ENCODE data around the gene OSBPL7.

Gene OSBPL7

DNA sequence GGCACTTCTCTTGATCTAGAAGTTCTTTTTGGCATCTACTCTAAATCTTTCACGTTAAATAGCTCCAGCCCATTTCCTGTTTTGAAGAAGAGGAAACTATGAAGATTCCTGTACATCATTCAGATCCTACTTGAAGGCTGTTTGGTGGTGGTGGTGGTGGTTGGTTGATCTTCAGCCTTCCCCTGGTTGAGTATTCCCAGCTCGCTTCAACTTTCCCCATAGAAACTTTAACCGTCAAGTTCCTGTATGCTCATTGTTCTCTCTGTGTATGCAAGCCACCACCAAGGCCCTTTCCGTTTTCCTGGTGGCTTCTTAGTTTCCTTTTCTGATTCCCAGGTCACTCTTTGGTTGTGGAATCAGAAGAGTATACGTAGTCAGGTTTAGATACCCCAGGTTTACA is 13.2 kb upstream of the OSBPL7 start:
- H3K4me3 ChIP-seq: no peak overlapping the region

DNA sequence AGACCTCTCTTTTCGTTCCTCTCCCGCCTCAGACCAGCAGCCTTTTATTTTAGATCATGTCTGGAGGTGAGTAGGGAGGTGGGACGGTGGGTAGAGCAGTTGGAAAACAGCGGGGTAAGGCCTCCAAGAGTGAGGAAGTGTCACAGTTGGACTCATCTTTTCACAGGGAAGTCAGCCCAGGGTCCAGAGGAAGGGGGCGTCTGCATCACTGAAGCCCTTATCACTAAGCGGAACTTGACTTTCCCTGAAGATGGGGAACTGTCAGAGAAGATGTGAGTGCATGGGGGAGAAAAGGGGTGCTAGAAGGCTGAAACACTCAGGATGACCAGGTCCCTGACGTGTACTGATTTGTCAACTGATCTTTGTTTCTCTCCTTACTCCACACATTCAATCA is 10.3 kb upstream of the OSBPL7 start:
- no peaks in the 10 kb centered on the region for H3K9me3 ChIP-seq (replicated peaks in 1 of 11)
- peak overlapping the region; percentile 81 to 99 (median 94) for H3K4me2 ChIP-seq
- H3K4me3 ChIP-seq: peak overlapping the region; percentile 69 to 91 (median 85)
- H3K27me3 ChIP-seq: no peaks in the 10 kb centered on the region
- peaks cover 25 to 43% (median 30%) of the 10 kb centered on the region in 11 experiments for H3K36me3 ChIP-seq
- H3K27ac ChIP-seq: peak overlapping the region; percentile 34 to 89 (median 84); a peak in 21 of 22 replicates
- peaks cover 0 to 9% (median 0%) of the 10 kb centered on the region in 11 experiments; a peak in 6 of 22 replicates for H4K20me1 ChIP-seq
- peak overlapping the region; percentile 77 to 91 (median 86); a peak in 21 of 22 replicates for H3K9ac ChIP-seq
- no peak for TF ChIP-seq Cebpa-rat (IDR thresholded peaks at IDR 0.05)
- H3K4me1 ChIP-seq: peaks cover 60 to 69% (median 64%) of the 10 kb centered on the region in 10 experiments

More for the DNA sequence above, 13.2 kb upstream of the OSBPL7 start:
- H3K36me3 ChIP-seq: peaks cover 5 to 44% (median 22%) of the 10 kb centered on the region in 11 experiments; a peak in 19 of 22 replicates
- peaks cover 0 to 20% (median 0%) of the 10 kb centered on the region in 11 experiments; a peak in 5 of 22 replicates for H4K20me1 ChIP-seq
- no peak for TF ChIP-seq Cebpa-rat (IDR thresholded peaks at IDR 0.05)
- H3K27ac ChIP-seq: no peak overlapping the region; a peak in 1 of 22 replicates
- peak overlapping the region; percentile 55 to 77 (median 66) for H3K4me2 ChIP-seq
- H3K4me1 ChIP-seq: peaks cover 65 to 85% (median 78%) of the 10 kb centered on the region in 10 experiments
- no peak overlapping the region for H3K9ac ChIP-seq
- H3K9me3 ChIP-seq (replicated peaks in 1 of 11): no peaks in the 10 kb centered on the region
- H3K27me3 ChIP-seq: no peaks in the 10 kb centered on the region

DNA sequence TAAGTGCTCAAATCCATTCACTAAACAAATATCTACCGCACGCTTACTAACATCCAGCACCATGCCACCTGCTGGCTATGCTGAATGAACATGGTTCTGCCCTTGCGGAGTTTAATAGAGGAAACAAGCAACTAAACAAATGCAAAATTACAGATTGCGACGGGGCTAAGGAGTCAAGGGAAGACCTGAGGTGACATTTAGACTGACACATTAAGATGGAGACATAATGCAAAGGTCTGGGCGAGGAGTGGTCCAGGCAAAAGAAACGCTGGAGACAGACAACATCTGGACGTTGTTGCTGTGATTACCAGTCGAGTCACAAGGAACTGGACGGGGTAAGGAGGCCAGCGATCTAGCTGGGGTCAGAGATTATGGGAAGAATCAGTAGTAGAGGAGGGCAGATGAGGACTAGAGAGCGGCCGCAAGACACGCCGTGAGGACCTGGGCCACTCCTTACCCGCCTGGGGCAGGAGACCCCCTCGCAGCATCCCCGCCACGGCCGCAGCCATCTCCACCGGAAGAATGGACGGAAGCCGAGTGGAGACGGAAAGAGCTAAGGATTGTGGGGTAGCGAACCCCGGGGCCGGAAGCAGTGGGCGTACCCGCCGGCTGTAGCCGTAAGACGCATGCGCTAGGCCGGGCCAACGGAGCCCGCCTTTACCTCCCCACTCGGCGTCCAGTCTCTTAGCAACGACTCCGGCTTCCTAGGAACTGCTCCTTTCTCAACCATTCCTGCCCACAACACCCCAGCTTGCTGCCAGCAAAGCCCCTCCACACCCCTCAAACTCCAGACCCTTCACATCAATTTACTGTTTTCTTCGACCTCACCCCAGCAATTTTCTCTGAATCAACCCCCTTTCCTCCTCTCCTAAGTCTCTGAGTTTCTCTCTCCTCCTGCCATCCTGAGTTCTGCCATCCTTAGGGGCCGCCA is 9.7 kb upstream of the OSBPL7 start, which contains the start of the genes LRRC46 and MRPL10:
LRRC46 (plus strand) TSS at position 668 of the 931 bp plus-strand sequence. CDS start 320 bp downstream, outside the sequence.
MRPL10 (minus strand) TSS at position 539 of the 931 bp plus-strand sequence; CDS start at position 509, 30 bp downstream.
- peaks cover 28 to 44% (median 36%) of the 10 kb centered on the region in 11 experiments for H3K36me3 ChIP-seq
- peak within 1 kb of the TSS; percentile 77 to 91 (median 86) for H3K9ac ChIP-seq
- H3K4me3 ChIP-seq: peak within 1 kb of the TSS; percentile 69 to 91 (median 85)
- peak within 1 kb of the TSS; percentile 81 to 99 (median 94) for H3K4me2 ChIP-seq
- no peak for TF ChIP-seq Cebpa-rat (IDR thresholded peaks at IDR 0.05)
- peaks cover 0 to 8% (median 0%) of the 10 kb centered on the region in 11 experiments; a peak in 6 of 22 replicates for H4K20me1 ChIP-seq
- no peaks in the 10 kb centered on the region for H3K27me3 ChIP-seq
- H3K27ac ChIP-seq: peak within 1 kb of the TSS; percentile 57 to 89 (median 84); a peak in 21 of 22 replicates
- H3K9me3 ChIP-seq (replicated peaks in 1 of 11): no peaks in the 10 kb centered on the region
- peaks cover 53 to 62% (median 58%) of the 10 kb centered on the region in 10 experiments for H3K4me1 ChIP-seq

DNA sequence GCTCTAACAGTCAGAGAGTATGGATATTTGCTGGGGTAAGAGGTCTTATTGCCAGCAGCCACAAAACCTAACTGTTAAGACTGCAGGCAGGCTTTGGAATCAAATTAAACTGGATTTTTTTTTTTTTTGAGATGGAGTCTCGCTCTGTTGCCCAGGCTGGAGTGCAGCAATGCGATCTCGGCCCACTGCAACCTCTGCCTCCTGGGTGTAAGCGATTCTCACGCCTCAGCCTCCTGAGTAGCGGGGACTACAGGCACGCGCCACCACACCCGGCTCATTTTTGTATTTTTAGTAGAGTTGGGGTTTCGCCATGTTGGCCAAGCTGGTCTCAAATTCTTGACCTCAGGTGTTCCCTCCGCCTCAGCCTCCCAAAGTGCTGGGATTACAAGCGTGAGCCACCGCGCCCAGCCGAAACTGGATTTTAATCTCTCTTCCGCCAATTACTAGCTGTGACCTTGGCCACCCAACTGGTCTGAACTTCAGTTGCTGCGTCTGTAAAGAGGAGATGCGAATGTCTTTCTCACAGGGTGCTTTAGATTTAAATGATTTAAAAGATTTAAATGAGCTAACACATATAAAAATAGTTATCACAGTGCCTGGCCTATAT is 8.9 kb upstream of the OSBPL7 start:
- Histone ChIP-seq H3K9me3 (replicated peaks in 1 of 11) (no peaks in the 10 kb centered on the region), H3K36me3 (peaks cover 34 to 44% (median 39%) of the 10 kb centered on the region in 11 experiments), H3K9ac (peak overlapping the region; percentile 77 to 91 (median 86)), H3K4me1 (peaks cover 45 to 54% (median 51%) of the 10 kb centered on the region in 10 experiments), H3K27ac (peak overlapping the region; percentile 57 to 89 (median 84); a peak in 21 of 22 replicates), H3K27me3 (no peaks in the 10 kb centered on the region), H4K20me1 (peaks cover 0 to 7% (median 0%) of the 10 kb centered on the region in 11 experiments; a peak in 4 of 22 replicates), H3K4me3 (peak overlapping the region; percentile 69 to 91 (median 85)), H3K4me2 (peak overlapping the region; percentile 81 to 99 (median 94))
- TF ChIP-seq Cebpa-rat (IDR thresholded peaks at IDR 0.05): no peak

DNA sequence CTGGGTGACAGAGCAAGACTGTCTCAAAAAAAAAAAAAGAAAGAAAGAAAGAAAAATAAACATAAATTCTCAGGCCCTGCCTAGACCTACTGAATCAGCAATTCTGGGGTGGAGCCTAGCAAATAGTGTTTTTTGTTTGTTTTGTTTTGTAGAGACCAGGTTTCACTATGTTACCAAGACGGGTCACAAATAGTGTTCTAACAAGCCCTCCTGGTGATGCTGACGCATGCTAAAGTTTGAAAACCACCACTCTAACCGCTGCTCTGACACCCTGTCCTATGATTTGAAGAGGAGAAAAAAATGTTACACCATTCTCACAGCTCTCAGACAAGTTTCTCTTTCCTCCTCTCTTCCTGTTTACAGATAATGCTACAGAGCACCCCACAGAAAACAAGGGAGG is 8.3 kb upstream of the OSBPL7 start:
- no peak for TF ChIP-seq Cebpa-rat (IDR thresholded peaks at IDR 0.05)
- peak overlapping the region in 1 of 11 experiments; percentile 88; a peak in 2 of 22 replicates for H3K27ac ChIP-seq
- peaks cover 0 to 7% (median 0%) of the 10 kb centered on the region in 11 experiments; a peak in 4 of 22 replicates for H4K20me1 ChIP-seq
- H3K27me3 ChIP-seq: no peaks in the 10 kb centered on the region
- no peaks in the 10 kb centered on the region for H3K9me3 ChIP-seq (replicated peaks in 1 of 11)
- H3K4me2 ChIP-seq: peak overlapping the region; percentile 81 to 99 (median 94)
- peak overlapping the region in 9 of 10 experiments; percentile 69 to 91 (median 85); a peak in 8 of 20 replicates for H3K4me3 ChIP-seq
- H3K9ac ChIP-seq: peak overlapping the region in 10 of 11 experiments; percentile 77 to 91 (median 86); a peak in 11 of 22 replicates
- H3K36me3 ChIP-seq: peaks cover 40 to 51% (median 45%) of the 10 kb centered on the region in 11 experiments
- H3K4me1 ChIP-seq: peaks cover 39 to 48% (median 44%) of the 10 kb centered on the region in 10 experiments

DNA sequence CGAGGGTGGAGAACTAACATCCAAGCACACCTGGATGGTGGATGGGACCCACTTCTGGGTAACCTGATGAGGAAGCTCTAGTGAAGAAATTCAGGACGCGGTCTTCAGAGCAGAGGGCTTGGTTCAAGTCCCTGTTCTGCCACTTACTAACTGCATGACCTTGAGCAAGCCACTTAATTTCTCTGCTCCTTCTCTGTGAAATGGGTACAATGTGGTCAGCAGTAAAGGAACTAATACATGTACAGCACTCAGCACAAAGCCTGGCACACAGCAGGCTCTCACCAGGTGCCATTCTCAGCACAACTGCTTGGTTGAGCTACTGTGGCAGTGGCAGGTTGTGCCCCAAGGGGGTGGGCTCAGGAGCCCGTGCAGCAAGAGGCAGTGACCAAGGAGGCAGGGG is 1.9 kb upstream of the OSBPL7 start:
- H3K4me1 ChIP-seq: peaks cover 22 to 37% (median 26%) of the 10 kb centered on the region in 10 experiments
- no peak overlapping the region for H3K4me2 ChIP-seq
- no peak overlapping the region for H3K4me3 ChIP-seq
- peaks cover 0 to 24% (median 5%) of the 10 kb centered on the region in 11 experiments; a peak in 7 of 22 replicates for H4K20me1 ChIP-seq
- H3K36me3 ChIP-seq: peaks cover 59 to 70% (median 64%) of the 10 kb centered on the region in 11 experiments
- no peaks in the 10 kb centered on the region for H3K27me3 ChIP-seq
- no peak for TF ChIP-seq Cebpa-rat (IDR thresholded peaks at IDR 0.05)
- H3K27ac ChIP-seq: no peak overlapping the region
- no peak overlapping the region for H3K9ac ChIP-seq
- H3K9me3 ChIP-seq (replicated peaks in 1 of 11): no peaks in the 10 kb centered on the region

DNA sequence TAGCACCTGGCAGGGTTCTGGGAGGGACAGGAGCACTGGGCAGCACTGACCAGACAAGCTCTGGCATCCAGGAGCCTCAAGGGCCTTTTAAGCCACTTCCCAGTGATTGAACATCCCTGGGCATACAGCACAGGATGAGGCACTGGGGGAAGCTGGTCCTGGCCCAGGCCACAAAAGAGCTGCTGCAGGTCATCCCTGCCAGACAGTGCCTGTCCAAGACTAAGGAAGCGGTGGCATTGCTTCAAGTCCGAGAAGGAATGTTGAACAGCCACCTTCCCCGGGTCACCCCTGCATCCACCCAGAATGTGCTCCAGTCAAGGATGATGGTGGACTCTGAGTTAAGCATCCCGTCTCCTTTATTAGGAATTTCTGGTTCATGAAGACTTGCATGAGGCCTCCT is 1.2 kb upstream of the OSBPL7 start:
- peaks cover 59 to 70% (median 64%) of the 10 kb centered on the region in 11 experiments for H3K36me3 ChIP-seq
- H3K4me2 ChIP-seq: peak overlapping the region in 9 of 11 experiments; percentile 83 to 98 (median 97); a peak in 12 of 22 replicates
- peaks cover 22 to 37% (median 26%) of the 10 kb centered on the region in 10 experiments for H3K4me1 ChIP-seq
- H3K9me3 ChIP-seq (replicated peaks in 1 of 11): no peaks in the 10 kb centered on the region
- no peak overlapping the region for H3K4me3 ChIP-seq
- no peaks in the 10 kb centered on the region for H3K27me3 ChIP-seq
- peak overlapping the region in 3 of 11 experiments; percentile 77 to 85 (median 79); a peak in 4 of 22 replicates for H3K9ac ChIP-seq
- no peak for TF ChIP-seq Cebpa-rat (IDR thresholded peaks at IDR 0.05)
- H4K20me1 ChIP-seq: peaks cover 0 to 24% (median 5%) of the 10 kb centered on the region in 11 experiments; a peak in 7 of 22 replicates
- H3K27ac ChIP-seq: peak overlapping the region in 3 of 11 experiments; percentile 69 to 79 (median 73); a peak in 3 of 22 replicates

DNA sequence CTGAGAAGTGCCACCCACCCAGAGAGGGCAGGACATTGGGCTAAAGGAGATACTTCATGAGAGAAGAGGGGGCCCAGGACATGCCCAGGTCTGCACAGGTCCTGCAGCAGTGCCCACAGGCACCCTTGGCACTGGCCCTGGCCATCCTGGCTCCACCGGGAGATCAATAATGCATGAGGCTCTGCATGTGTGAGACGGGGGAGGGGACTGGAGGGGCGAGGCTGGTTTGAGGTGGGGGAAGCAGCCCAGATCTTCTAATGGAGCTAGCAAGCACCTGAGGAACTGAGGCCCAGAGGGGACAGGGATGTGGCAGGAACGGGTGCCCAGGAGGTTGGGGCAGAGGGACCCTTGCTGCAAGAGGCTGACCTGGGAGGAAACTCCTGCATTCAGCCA is 567 bp downstream of the OSBPL7 start:
- peaks cover 59 to 70% (median 64%) of the 10 kb centered on the region in 11 experiments for H3K36me3 ChIP-seq
- peak overlapping the region; percentile 83 to 99 (median 98) for H3K4me2 ChIP-seq
- no peak for TF ChIP-seq Cebpa-rat (IDR thresholded peaks at IDR 0.05)
- H3K9me3 ChIP-seq (replicated peaks in 1 of 11): no peaks in the 10 kb centered on the region
- peak overlapping the region; percentile 73 to 88 (median 80) for H3K9ac ChIP-seq
- peak overlapping the region; percentile 6 to 80 (median 71); a peak in 21 of 22 replicates for H3K27ac ChIP-seq
- peak overlapping the region; percentile 68 to 92 (median 86) for H3K4me3 ChIP-seq
- peaks cover 22 to 37% (median 26%) of the 10 kb centered on the region in 10 experiments for H3K4me1 ChIP-seq
- H4K20me1 ChIP-seq: peaks cover 0 to 24% (median 5%) of the 10 kb centered on the region in 11 experiments; a peak in 7 of 22 replicates
- no peaks in the 10 kb centered on the region for H3K27me3 ChIP-seq

All from BLaER1 treated with 17β-estradiol and CSF1 and Interleukin-3, amounts not matched to agents 10 nM and 100 nM (cell line).